Measurements from ENCODE around the gene SLC22A23. TPM values are rescaled to one million over a fixed set of nuclear protein-coding genes. Genes with fewer than 3 reads are reported as not detected.

SLC22A23 gene
- total RNA-seq, 2 donors from 2014 or later: 11.1 to 13.3 TPM

- 95 to 97% methylated on average over 10 of the region's 10 CpGs for WGBS, 2 experiments (ENCODE audit: insufficient coverage in 1 of 2, insufficient read length in 1 of 2)
- H3K9ac ChIP-seq (ENCODE audit: extremely low read depth, low read length, poor library complexity, severe bottlenecking): no peak overlapping the region
- H3K9me3 Mint-ChIP-seq: peaks cover 10% of the 10 kb centered on the region
- peaks cover 11% of the 10 kb centered on the region for H3K36me3 Mint-ChIP-seq (ENCODE audit: low read depth)
- no peak overlapping the region for H3K27ac Mint-ChIP-seq
- no peaks in the 10 kb centered on the region for H3K27me3 Mint-ChIP-seq (ENCODE audit: insufficient read depth)
- no peak for DNase-seq
- no peaks in the 10 kb centered on the region for H3K9me3 ChIP-seq (ENCODE audit: control insufficient read depth, low read length)
- H3K4me3 ChIP-seq (ENCODE audit: low read length): no peak overlapping the region
- H3K4me1 Mint-ChIP-seq: no peaks in the 10 kb centered on the region
- no peaks in the 10 kb centered on the region for H3K4me1 ChIP-seq (ENCODE audit: control insufficient read depth, insufficient read depth, low read length)
- H3K4me3 Mint-ChIP-seq: no peak overlapping the region
- no peak for TF ChIP-seq CTCF (conservative IDR thresholded peaks at IDR 0.05)
- H3K36me3 ChIP-seq (ENCODE audit: control insufficient read depth, insufficient read depth, low read length): no peaks in the 10 kb centered on the region
- no peak overlapping the region for H3K27ac ChIP-seq (ENCODE audit: low read depth, low read length)
- H3K27me3 ChIP-seq (ENCODE audit: control insufficient read depth, insufficient read depth, low read length, poor library complexity, severe bottlenecking): no peaks in the 10 kb centered on the region
Measured at GRCh38 chr6:3306848-3307247, 150.0 kb downstream of the SLC22A23 start.

GRCh38 chr6:3305831-3306230, 151.0 kb downstream of the SLC22A23 start:
- Mint-ChIP-seq H3K36me3 (ENCODE audit: low read depth) (peaks cover 11% of the 10 kb centered on the region), H3K4me3 (no peak overlapping the region), H3K27ac (no peak overlapping the region), H3K27me3 (ENCODE audit: insufficient read depth) (no peaks in the 10 kb centered on the region), H3K9me3 (peaks cover 10% of the 10 kb centered on the region), H3K4me1 (no peaks in the 10 kb centered on the region)
- TF ChIP-seq CTCF (conservative IDR thresholded peaks at IDR 0.05): no peak
- Histone ChIP-seq H3K9ac (ENCODE audit: extremely low read depth, low read length, poor library complexity, severe bottlenecking) (no peak overlapping the region), H3K4me3 (ENCODE audit: low read length) (no peak overlapping the region), H3K9me3 (ENCODE audit: control insufficient read depth, low read length) (no peaks in the 10 kb centered on the region), H3K27me3 (ENCODE audit: control insufficient read depth, insufficient read depth, low read length, poor library complexity, severe bottlenecking) (no peaks in the 10 kb centered on the region), H3K4me1 (ENCODE audit: control insufficient read depth, insufficient read depth, low read length) (no peaks in the 10 kb centered on the region), H3K27ac (ENCODE audit: low read depth, low read length) (no peak overlapping the region), H3K36me3 (ENCODE audit: control insufficient read depth, insufficient read depth, low read length) (no peaks in the 10 kb centered on the region)
- no peak for DNase-seq
- WGBS, 2 experiments (ENCODE audit: insufficient coverage in 1 of 2, insufficient read length in 1 of 2): 91% methylated on average over 3 of the region's 3 CpGs; no CpG with 5 or more reads in 1 of the 2 experiments

- Mint-ChIP-seq H3K9me3 (peaks cover 10% of the 10 kb centered on the region), H3K27ac (no peak overlapping the region), H3K4me1 (no peaks in the 10 kb centered on the region), H3K4me3 (no peak overlapping the region), H3K27me3 (ENCODE audit: insufficient read depth) (no peaks in the 10 kb centered on the region), H3K36me3 (ENCODE audit: low read depth) (peaks cover 11% of the 10 kb centered on the region)
- H3K27me3 ChIP-seq (ENCODE audit: control insufficient read depth, insufficient read depth, low read length, poor library complexity, severe bottlenecking): no peaks in the 10 kb centered on the region
- no peak overlapping the region for H3K4me3 ChIP-seq (ENCODE audit: low read length)
- 94 to 97% methylated on average over 8 of the region's 8 CpGs for WGBS, 2 experiments (ENCODE audit: insufficient coverage in 1 of 2, insufficient read length in 1 of 2)
- H3K27ac ChIP-seq (ENCODE audit: low read depth, low read length): no peak overlapping the region
- DNase-seq: no peak
- no peak overlapping the region for H3K9ac ChIP-seq (ENCODE audit: extremely low read depth, low read length, poor library complexity, severe bottlenecking)
- no peaks in the 10 kb centered on the region for H3K9me3 ChIP-seq (ENCODE audit: control insufficient read depth, low read length)
- no peaks in the 10 kb centered on the region for H3K36me3 ChIP-seq (ENCODE audit: control insufficient read depth, insufficient read depth, low read length)
- TF ChIP-seq CTCF (conservative IDR thresholded peaks at IDR 0.05): no peak
- no peaks in the 10 kb centered on the region for H3K4me1 ChIP-seq (ENCODE audit: control insufficient read depth, insufficient read depth, low read length)
Measured at GRCh38 chr6:3305216-3305565, 151.7 kb downstream of the SLC22A23 start.
